SU-DHL-6 (cell line): Measurements from ENCODE around the gene SLC30A3.

Source experiments
- CTCF ChIP-seq: fragments of 200-600 bp; sonication (generic); IDR thresholded peaks from one replicate; pipeline ENCODE4 v1.5.1; 2017; ENCODE audit warnings: antibody characterized with exemption, mild to moderate bottlenecking, low read length, moderate library complexity; ENCODE audit not compliant: insufficient read depth, poor library complexity, severe bottlenecking
- EZH2phosphoT487 ChIP-seq: fragments of 200-600 bp; sonication (generic), shearing (Covaris generic); conservative IDR thresholded peaks from 2 replicates; pipeline ENCODE4 v1.6.1; 2018; ENCODE audit warnings: mild to moderate bottlenecking, antibody characterized with exemption, low read length, moderate library complexity, mixed read lengths

GRCh38 chr2:27290549-27290948, 27.7 kb upstream of the SLC30A3 start:
- no peak for TF ChIP-seq CTCF
- no peak for TF ChIP-seq EZH2phosphoT487
